Endometrial microvascular endothelial cells (primary cell): Measurements from ENCODE around the gene SDHA. TPM values are rescaled to one million over a fixed set of nuclear protein-coding genes. Genes with fewer than 3 reads are reported as not detected.
"Not testable (repeated sequence)": the region's sequence is repeated elsewhere in the genome, so short reads cannot be mapped to it uniquely, and the experiment has no call there.

Source experiments
- in situ Hi-C: cut with HindIII; loops from 2 replicates; pipeline ENCODE4 v1.10.0; 2017; ENCODE audit warnings: low sequenced_read_pairs, low pct_unique_long_range_greater_than_20kb; ENCODE audit errors: inconsistent ontology term
- total RNA-seq: library from RNA; depleted of rRNA; stranded (reverse); fragments of >200 nt; gene quantifications from one replicate; pipeline ENCODE4 v1.2.3, GENCODE V29; 2015; ENCODE audit errors: inconsistent ontology term

SDHA gene
- total RNA-seq = 132 TPM

DNA sequence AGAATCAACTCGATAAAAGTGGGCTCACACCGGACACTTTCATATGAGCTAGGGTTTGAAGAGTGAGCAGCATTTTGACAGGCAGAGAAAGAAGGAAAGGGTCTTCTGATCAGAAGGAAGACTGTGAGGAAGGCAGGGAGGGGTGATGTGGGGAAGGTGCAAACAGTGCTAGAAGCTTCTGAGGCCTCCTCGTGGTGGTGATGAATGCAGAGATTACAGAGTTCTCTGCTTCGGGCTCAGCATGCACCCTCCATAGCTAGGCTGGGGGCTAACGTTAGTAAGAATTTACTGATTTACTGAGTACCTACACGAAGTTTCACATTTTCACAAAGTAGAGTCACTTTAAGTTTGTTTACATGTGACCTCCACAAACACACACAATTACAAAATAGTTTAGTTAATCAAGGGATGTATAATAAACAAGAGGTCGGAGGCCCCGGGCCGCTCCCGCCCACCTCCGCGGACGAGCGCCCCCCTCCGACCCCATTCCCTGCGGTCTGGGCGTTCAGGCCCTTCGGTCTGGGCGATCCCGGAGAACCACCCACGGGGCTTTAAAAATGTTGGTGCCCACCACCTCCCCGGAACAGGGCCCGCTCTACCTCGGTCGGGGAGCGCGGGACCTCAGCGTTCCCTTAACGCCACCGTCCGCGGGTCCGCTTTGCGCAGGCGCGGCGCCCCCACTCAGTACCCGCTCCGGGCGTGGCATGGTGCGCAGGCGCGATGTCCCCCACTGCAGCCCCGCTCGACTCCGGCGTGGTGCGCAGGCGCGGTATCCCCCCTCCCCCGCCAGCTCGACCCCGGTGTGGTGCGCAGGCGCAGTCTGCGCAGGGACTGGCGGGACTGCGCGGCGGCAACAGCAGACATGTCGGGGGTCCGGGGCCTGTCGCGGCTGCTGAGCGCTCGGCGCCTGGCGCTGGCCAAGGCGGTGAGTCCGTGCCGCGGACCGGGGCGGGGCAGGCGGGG lies at the start of gene SDHA, which contains the start of gene CCDC127:
Gene SDHA (plus strand): TSS at position 827 of the 963 bp plus-strand sequence. CDS start 36 bp downstream, at position 863.
Gene CCDC127 (minus strand): TSS at position 660 of the 963 bp plus-strand sequence. CDS start 1,304 bp downstream, outside the sequence.
- in situ Hi-C loops = not testable (repeated sequence)

DNA sequence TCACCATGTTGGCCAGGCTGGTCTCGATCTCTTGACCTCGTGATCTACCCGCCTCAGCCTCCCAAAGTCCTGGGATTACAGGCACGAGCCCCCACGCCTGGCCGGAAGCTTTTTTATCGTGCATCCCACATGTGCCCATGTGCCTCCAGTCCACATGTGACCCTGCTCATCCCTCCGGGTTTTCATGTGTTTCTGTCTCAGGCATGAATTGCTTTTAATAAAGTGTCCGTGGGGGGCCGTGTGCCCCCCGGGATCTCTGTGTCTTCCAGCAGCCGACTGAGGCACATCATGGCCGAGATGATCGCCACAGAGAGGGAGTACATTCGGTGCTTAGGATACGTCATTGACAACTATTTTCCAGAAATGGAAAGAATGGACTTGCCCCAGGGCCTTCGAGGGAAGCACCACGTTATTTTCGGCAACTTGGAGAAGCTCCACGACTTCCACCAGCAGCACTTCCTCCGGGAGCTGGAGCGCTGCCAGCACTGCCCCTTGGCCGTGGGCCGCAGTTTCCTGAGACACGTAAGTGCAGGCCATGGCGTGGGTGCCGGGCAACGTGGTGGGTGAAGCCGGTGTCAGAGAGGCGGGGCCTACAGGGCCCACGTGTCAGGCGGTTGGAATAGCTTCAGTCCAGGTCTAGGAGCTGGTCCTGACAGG lies 48.9 kb upstream of the SDHA start:
- in situ Hi-C loops = no loop called here

DNA sequence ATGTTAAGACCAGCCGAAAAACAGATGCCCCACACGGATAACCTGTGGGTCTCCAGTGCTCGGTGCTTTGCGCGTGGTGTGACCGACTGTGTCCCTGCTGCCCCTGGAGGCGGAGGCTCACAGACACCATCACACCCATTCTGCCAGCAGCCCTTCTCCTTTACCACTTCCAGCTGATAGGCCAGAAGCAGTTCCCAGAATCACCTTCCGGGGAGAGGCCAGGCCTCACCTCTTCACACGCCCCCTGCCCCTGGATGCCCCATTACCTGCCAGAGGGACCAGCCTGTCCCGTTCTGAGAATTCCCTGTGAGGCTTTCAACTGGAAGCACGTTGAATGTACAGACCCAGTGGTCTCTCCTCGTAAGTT lies 48.4 kb upstream of the SDHA start:
- in situ Hi-C loops = no loop called here

DNA sequence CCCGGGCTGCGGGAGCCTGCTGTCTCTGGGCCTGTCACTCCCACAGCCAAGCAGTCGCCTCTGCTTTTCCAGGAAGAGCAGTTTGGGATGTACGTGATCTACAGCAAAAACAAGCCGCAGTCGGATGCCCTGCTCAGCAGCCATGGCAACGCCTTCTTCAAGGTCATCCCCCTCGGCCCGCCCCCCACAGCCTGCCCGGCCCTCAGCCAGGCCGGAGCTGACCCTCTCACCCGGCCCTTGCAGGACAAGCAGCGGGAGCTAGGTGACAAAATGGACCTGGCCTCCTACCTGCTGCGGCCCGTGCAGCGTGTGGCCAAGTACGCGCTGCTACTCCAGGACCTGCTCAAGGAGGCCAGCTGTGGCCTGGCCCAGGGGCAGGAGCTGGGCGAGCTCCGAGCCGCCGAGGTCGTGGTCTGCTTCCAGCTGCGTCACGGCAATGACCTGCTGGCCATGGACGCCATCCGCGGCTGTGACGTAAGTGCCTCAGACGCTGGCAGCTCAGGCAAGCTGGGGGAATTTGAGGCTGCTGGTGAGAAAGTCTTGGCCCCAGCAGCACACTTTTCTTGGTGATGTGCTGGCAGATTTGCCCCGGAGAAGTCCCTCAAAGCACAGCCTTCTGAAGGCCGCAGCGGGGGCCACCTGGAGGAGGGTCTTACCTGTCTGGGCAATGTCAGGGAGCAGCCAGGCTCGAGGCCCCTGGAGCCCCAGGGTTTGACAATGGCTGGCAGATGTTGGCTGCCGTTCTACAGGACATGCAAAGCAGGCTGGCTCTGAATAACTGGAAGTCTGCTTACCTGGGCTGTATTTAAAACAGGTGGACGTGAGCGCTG lies 46.9 kb upstream of the SDHA start:
- in situ Hi-C loops = no loop called here

DNA sequence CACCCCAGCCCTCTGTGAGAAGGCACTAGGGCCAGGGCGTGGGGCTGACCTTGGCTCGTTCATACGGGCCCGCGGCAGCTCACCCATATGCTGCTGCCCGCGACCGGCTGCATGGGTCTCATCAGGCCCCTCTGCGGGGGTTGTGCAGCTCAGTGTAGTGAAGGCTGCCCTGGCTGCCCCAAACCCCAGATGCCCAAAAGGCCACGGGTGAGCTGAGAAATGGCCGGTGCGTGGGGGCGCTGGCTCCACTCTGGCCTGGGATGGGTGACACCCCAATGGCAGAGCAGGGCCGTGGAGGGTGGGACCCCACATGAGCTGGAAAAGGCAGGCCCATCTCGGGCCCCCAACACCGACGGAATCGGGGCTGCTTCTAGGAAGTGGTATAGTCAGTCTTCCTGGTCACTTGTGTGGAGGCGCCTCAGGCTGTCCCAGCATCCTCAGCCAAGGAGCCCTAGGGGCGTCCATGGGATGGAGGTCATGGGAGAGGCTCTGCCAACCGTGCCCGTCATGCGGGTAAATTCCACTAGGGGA lies 46.3 kb upstream of the SDHA start:
- in situ Hi-C loops = no loop called here

DNA sequence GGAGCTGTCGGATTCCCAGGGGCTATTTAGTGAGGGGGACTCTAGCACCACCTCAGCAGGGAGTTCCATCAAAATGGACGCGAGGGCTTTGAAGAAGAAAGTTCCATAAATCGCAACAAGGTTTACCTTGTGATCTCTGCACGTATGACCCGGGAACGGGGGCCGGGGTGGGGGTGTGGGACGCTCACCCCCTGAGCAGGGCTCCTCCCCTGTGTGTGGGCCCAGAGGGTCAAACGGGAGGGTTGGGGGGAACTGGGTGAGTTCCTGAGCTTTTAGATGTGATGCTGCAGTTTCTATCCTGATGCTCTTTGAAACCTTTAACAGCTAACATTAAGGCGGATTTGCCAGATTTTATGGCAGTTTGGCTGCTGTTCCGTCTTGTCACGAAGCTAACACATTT lies 45.7 kb upstream of the SDHA start:
- in situ Hi-C loops = no loop called here

DNA sequence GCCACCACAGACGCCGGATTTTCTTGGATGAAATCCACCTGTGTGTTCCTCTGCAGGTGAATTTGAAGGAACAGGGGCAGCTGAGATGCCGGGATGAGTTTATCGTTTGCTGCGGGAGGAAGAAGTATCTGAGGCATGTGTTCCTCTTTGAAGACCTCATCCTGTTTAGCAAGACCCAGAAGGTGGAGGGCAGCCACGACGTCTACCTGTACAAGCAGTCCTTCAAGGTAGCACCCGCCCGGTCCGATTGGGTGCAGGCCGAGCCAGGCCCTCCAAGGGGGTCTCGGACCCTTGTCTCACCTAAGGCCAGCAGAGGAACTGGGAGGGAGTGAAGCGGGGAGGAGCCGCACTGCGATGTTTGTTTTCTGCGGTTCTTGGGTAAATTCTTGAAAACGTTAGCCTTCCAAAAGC lies 45.3 kb upstream of the SDHA start:
- in situ Hi-C loops = no loop called here

DNA sequence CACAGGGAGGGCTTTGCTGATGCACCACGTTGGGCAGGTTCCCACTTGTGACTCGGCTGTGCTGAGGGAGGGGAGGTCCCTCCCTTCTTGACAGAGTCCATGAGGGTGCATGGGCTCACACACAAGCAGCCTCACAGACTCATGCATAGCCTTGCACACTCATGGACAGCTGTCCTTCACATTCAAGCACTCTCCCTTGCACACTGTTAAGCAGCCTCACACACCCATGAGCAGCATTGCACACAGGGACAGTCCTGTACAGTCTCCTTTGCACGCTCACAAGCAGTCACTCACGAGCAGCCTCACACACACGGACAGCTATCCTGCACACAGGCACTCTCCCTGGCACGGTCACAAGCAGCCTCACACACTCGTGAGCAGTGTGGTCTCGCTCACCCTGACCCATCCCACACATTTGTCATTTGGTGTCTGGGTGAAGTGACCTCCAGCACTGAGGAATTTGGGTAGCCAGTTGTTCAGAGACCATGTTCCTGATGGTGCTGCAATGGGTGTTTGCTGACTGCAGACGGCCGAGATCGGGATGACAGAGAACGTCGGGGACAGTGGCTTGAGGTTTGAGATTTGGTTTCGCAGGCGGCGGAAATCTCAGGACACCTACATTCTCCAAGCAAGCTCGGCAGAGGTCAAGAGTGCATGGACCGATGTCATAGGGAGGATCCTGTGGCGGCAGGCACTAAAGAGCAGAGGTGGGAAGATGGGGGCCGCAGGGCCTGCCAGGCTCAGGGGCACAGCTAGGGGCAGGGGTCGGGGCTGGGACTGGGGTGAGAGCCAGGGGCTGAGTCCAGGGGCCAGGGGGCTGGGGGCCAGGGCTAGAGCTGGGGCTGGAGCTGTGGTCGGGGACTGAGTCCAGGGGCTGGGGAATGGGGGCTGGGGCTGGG lies 44.5 kb upstream of the SDHA start:
- in situ Hi-C loops = no loop called here

DNA sequence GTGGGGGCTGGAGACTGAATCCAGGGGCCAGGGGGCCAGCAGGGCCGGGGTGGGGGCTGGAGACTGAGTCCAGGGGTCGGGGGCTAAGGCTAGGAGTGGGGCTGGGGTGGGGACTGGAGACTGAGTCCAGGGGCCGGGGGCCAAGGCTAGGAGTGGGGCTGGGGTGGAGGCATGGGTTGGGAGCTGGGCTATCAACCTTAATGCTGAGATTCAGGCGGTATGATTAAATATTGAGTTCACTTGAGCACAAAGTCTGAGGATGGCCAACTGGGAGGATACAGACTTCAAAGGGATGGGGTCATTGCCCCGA lies 43.9 kb upstream of the SDHA start:
- in situ Hi-C loops = no loop called here

DNA sequence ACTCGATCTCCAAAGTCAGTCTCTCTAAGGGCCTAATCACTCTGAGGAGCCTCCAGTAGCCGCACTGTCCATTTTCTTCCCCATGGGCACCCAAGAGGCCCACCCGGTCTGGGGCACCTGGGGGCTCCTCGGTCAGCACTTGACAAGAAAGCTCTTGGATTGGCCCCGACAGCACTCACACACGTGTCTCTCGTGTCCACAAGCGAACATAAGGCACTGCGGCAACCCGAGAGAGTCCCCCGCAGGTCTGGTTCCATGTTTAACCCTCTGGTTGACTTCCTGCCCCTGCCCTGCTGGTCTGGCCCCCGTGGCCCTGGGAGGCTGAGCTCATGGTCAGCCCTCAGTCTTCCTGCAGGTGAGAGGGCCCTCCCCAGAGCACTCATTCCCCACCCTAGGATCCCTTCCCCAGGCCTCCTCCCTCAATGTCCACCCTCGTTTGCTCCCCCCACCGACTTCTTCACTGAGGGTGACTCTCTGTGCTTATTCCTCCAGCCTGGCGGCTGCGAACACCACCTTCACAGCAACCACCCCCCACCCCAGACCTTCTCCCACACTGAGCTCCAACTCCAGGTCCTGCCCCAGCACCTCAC lies 43.1 kb upstream of the SDHA start:
- in situ Hi-C loops = no loop called here

DNA sequence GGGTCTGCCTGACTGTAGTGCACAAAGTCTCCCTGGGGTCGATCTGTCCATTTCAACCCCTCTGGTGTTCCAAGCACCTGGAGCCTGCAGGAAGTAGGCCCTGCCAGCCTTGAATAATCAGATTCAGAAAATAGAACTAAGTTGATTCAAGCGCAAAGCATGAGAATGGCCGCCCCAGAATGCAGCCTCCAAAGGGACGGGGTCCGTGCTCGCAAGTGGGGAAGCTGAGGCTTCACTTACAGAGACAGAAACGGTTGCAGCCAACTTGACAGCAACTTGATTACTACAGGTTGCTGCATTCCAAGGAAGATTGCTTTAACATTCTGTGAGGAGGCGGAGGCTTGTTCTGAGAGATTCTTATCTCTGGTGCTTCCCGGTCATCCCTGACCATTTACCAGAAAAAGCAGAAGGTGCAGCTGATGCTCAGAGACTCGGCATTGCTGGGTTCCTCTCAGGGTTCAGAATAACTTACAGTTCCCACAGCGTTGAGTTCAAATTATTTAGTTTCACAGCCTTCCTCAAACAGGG lies 41.8 kb upstream of the SDHA start:
- in situ Hi-C loops = no loop called here

DNA sequence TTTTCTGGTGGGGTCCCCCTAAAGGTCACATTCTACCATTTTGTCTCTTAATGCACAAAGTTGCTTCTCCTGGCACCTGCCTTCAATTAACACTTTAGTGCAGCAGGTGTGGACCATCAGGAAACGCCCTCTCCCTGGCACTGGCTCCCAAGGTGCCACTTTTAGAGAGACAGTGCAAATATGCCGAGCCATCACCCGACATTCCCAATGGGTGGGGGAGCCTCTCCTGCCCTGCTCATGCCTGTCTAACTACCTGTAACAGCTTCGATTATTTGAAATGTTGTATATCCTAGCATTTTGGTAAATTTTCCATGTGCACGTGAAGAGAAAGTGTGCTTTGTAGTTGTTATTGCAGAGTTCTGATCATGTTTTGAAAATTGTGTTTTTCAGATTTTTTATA lies 40.0 kb upstream of the SDHA start:
- in situ Hi-C loops = no loop called here

DNA sequence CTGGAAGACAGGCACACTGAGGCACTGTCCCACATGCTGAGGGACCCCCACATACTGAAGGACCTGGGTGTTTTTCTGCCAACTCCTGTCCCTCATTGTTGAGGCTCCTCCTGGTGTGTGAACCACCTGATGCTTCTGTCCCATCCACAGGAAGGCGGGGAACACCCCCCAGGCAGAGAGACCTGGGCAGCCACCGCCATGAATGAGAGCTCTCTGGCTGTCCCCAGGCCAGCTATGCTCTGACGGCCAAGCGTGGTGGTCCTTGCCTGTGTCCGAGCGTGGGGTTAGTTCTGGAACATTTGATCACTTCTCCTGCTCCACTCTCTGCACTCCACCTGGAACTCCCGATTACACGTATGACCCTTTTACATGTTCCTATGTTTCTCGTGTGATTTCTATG lies 38.7 kb upstream of the SDHA start:
- in situ Hi-C loops = no loop called here

DNA sequence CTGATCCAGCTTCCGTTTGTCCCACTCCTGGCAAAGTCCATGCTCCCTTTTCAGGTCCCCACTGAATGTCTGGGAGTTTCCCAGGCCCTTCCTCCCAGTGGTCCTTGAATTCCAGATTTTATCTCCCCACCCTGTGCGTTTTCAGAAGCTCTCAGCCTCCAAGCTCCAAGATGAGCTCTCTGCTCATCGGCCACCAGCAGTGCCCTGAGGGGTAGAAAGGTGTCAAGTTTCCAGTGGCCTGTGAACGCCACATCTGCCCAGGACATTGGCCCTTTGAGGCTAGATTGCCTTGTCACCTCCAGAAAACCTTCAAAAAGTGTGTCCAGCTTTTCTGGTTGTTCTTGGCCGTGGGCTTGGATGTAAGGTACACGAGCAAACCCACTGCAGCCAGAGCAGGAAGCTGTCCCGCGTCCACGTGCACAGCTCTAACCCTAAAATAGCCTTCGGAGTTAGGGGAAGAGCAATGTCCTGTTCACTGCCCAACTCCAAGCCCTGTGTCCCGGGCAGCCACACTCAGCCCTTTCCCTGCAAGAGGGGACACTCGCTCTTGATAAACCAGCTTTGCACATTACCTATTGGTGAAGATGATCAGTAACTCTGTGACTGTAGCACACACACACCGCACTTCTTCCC lies 37.7 kb upstream of the SDHA start:
- in situ Hi-C loops = no loop called here

DNA sequence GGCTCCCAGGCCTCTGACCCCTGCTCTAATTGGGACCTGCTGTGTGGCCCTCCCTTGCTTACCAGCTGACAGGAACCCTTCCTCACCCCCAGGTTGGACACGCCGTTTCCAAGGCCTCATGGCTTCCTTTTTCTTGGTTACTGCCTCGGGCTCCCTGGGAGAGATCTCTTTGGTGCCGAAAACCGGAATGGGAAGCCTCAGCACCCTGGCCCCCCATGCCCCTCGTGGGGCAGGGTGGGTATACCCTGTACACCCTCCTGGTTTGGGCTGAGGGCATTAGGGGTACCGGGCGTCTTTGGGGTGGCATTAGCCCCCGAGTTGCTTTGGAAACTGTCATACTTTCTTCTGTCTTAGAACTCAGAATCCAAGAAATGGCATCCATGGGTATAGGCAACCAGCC lies 37.0 kb upstream of the SDHA start:
- in situ Hi-C loops = no loop called here

DNA sequence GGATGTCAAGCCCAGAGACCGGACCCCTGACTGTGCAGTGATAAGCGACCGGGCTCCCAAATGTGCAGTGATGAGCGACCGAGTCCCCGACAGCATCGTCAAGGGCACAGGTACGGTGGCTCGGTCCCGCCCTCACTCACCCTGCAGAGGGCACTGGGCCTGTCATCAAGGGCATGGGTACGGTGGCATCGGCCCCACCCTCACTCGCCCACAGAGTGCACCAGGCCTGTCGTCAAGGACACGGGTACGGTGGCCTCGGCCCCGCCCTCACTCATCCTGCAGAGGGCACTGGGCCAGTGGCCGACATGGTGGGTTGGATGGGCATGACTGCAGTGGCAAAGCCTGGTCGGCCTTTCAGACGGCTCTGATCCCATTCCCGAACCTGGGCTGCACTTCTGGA lies 36.6 kb upstream of the SDHA start:
- in situ Hi-C loops = no loop called here

DNA sequence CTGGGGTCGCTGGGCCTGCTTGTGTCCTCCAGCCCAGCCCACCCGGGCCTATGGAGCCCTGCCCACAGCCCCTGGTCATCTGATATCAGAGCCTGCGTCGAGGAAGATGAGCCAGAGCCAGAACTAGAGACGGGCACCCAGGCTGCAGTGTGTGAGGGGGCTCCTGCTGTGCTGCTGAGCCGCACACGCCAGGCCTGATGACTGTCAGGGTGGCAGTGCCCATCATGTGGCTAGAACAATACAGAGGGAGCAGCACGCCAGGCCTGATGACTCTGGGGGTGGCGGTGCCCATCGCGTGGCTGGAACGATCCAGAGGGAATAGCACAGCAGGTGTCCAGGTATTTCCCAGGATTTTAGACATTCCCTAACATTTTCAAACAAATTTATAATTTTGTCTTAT lies 36.0 kb upstream of the SDHA start:
- in situ Hi-C loops = no loop called here
